Muscle layer of duodenum (tissue), 2 donors: Measurements from ENCODE around the gene DCBLD2.

ENCODE experiments used
- H3K27ac ChIP-seq: one replicate; pipeline ENCODE4 v1.7.0; 2013; ENCODE audit warnings: mild to moderate bottlenecking, low read length
- H3K27me3 ChIP-seq: one replicate; pipeline ENCODE4 v1.7.0; 2013; ENCODE audit warnings: low read depth, mild to moderate bottlenecking, control low read depth, low read length
- H3K36me3 ChIP-seq, 2 donors: one replicate each; pipeline ENCODE4 v1.7.0; 2013; ENCODE audit warnings: low read length in 2 of 2, control low read depth in 1 of 2, mild to moderate bottlenecking in 1 of 2; ENCODE audit not compliant: insufficient read depth in 2 of 2, control insufficient read depth in 1 of 2
- H3K4me1 ChIP-seq, 2 donors: one replicate each; pipeline ENCODE4 v1.7.0; 2013; ENCODE audit warnings: low read length in 2 of 2, mild to moderate bottlenecking in 2 of 2, control low read depth in 1 of 2, moderate library complexity in 1 of 2; ENCODE audit not compliant: insufficient read depth in 2 of 2, control insufficient read depth in 1 of 2
- H3K4me3 ChIP-seq, 2 donors: one replicate each; pipeline ENCODE4 v1.7.0; 2013; ENCODE audit warnings: low read length in 2 of 2, low read depth in 1 of 2, mild to moderate bottlenecking in 1 of 2
- H3K9me3 ChIP-seq, 2 donors: one replicate each; pipeline ENCODE4 v1.7.0; 2013; ENCODE audit warnings: low read length in 2 of 2, control low read depth in 1 of 2, mild to moderate bottlenecking in 1 of 2; ENCODE audit not compliant: control insufficient read depth in 1 of 2
- donor health status: healthy.

DCBLD2 gene

GRCh38 chr3:98776140-98776493 lies 125.4 kb downstream of the DCBLD2 start:
- Histone ChIP-seq H3K27me3 (no peaks in the 10 kb centered on the region), H3K9me3 (no peaks in the 10 kb centered on the region), H3K4me1 (no peaks in the 10 kb centered on the region), H3K4me3 (no peak overlapping the region), H3K27ac (no peak overlapping the region), H3K36me3 (peaks cover 0 to 9% of the 10 kb centered on the region in 2 donors)

- Histone ChIP-seq H3K27me3 (no peaks in the 10 kb centered on the region), H3K4me1 (peaks cover 0 to 5% of the 10 kb centered on the region in 2 donors), H3K27ac (no peak overlapping the region), H3K9me3 (no peaks in the 10 kb centered on the region), H3K4me3 (no peak overlapping the region), H3K36me3 (peaks cover 0 to 9% of the 10 kb centered on the region in 2 donors)
Measured at GRCh38 chr3:98775459-98776139, 125.9 kb downstream of the DCBLD2 start.

GRCh38 chr3:98772022-98772421 lies 129.5 kb downstream of the DCBLD2 start:
- no peaks in the 10 kb centered on the region for H3K27me3 ChIP-seq
- peaks cover 0 to 9% of the 10 kb centered on the region in 2 donors for H3K36me3 ChIP-seq
- no peaks in the 10 kb centered on the region for H3K9me3 ChIP-seq
- peaks cover 0 to 6% of the 10 kb centered on the region in 2 donors for H3K4me1 ChIP-seq
- no peak overlapping the region for H3K27ac ChIP-seq
- H3K4me3 ChIP-seq, result no peak overlapping the region

- Histone ChIP-seq H3K36me3 (peaks cover 0 to 9% of the 10 kb centered on the region in 2 donors), H3K4me3 (no peak overlapping the region), H3K4me1 (peaks cover 0 to 6% of the 10 kb centered on the region in 2 donors), H3K9me3 (no peaks in the 10 kb centered on the region), H3K27ac (no peak overlapping the region), H3K27me3 (no peaks in the 10 kb centered on the region)
Measured at GRCh38 chr3:98770261-98771039, 131.0 kb downstream of the DCBLD2 start.

GRCh38 chr3:98769448-98769847 lies 132.0 kb downstream of the DCBLD2 start:
- H3K4me1 ChIP-seq, result peaks cover 6 to 11% of the 10 kb centered on the region in 2 donors
- no peaks in the 10 kb centered on the region for H3K9me3 ChIP-seq
- H3K4me3 ChIP-seq, result no peak overlapping the region
- no peak overlapping the region for H3K27ac ChIP-seq
- H3K36me3 ChIP-seq, result peaks cover 0 to 3% of the 10 kb centered on the region in 2 donors
- H3K27me3 ChIP-seq, result no peaks in the 10 kb centered on the region

- Histone ChIP-seq H3K27ac (no peak overlapping the region), H3K36me3 (no peaks in the 10 kb centered on the region), H3K4me1 (peaks cover 6 to 16% of the 10 kb centered on the region in 2 donors), H3K9me3 (no peaks in the 10 kb centered on the region), H3K4me3 (no peak overlapping the region), H3K27me3 (no peaks in the 10 kb centered on the region)
Measured at GRCh38 chr3:98768961-98769360, 132.5 kb downstream of the DCBLD2 start.

- H3K27me3 ChIP-seq, result no peaks in the 10 kb centered on the region
- H3K27ac ChIP-seq, result no peak overlapping the region
- no peak overlapping the region for H3K4me3 ChIP-seq
- H3K36me3 ChIP-seq, result no peaks in the 10 kb centered on the region
- peaks cover 6 to 32% of the 10 kb centered on the region in 2 donors for H3K4me1 ChIP-seq
- H3K9me3 ChIP-seq, result no peaks in the 10 kb centered on the region
Measured at GRCh38 chr3:98766924-98767323, 134.6 kb downstream of the DCBLD2 start.

- no peaks in the 10 kb centered on the region for H3K36me3 ChIP-seq
- no peak overlapping the region for H3K27ac ChIP-seq
- no peaks in the 10 kb centered on the region for H3K9me3 ChIP-seq
- no peaks in the 10 kb centered on the region for H3K27me3 ChIP-seq
- H3K4me1 ChIP-seq, result peaks cover 6 to 35% of the 10 kb centered on the region in 2 donors
- no peak overlapping the region for H3K4me3 ChIP-seq
Measured at GRCh38 chr3:98765721-98766120, 135.8 kb downstream of the DCBLD2 start.

- peak overlapping the region; percentile 23 to 36 for H3K4me3 ChIP-seq
- H3K27me3 ChIP-seq, result no peaks in the 10 kb centered on the region
- H3K27ac ChIP-seq, result peak overlapping the region; percentile 14
- H3K4me1 ChIP-seq, result peaks cover 6 to 32% of the 10 kb centered on the region in 2 donors
- no peaks in the 10 kb centered on the region for H3K36me3 ChIP-seq
- no peaks in the 10 kb centered on the region for H3K9me3 ChIP-seq
Measured at GRCh38 chr3:98764472-98764884, 137.0 kb downstream of the DCBLD2 start.

- Histone ChIP-seq H3K27me3 (no peaks in the 10 kb centered on the region), H3K36me3 (no peaks in the 10 kb centered on the region), H3K9me3 (no peaks in the 10 kb centered on the region), H3K4me3 (peak overlapping the region; percentile 23 to 36), H3K27ac (peak overlapping the region; percentile 41), H3K4me1 (peaks cover 6 to 32% of the 10 kb centered on the region in 2 donors)
Measured at GRCh38 chr3:98763819-98764418, 137.6 kb downstream of the DCBLD2 start.

- H3K27ac ChIP-seq, result peak within 1 kb of the TSS; percentile 41
- H3K27me3 ChIP-seq, result no peaks in the 10 kb centered on the region
- H3K4me1 ChIP-seq, result peaks cover 6 to 32% of the 10 kb centered on the region in 2 donors
- H3K4me3 ChIP-seq, result peak within 1 kb of the TSS; percentile 23 to 36
- no peaks in the 10 kb centered on the region for H3K36me3 ChIP-seq
- no peaks in the 10 kb centered on the region for H3K9me3 ChIP-seq
Measured at GRCh38 chr3:98763076-98763475, 138.4 kb downstream of the DCBLD2 start, which contains the start of gene ST3GAL6. TSS of gene ST3GAL6 (plus strand) at chr3:98763340. CDS start at chr3:98768441, 5,101 bp downstream.
